IMR-90 (cell line): ENCODE data around the gene ACSM3. TPM values are rescaled to one million over a fixed set of nuclear protein-coding genes. Genes with fewer than 3 reads are reported as not detected.

Source experiments
- ATAC-seq: fragments of 200-7000 bp; cut with Tn5 transposase; 2 replicates; pipeline ENCODE4 v1.9.1; 2020; ENCODE audit warnings: low read depth, mild to moderate bottlenecking, moderate library complexity
- BruUV-seq: library from RNA; stranded (reverse); fragments of 400-500 nt; replicated peaks from 2 replicates; lab custom pipeline; 2021; lab: Mats Ljungman, UMichigan
- CTCF ChIA-PET: fragments of 300-600 bp; formaldehyde crosslinking; extraction: SDS; loops from one replicate; lab custom pipeline; 2021; ENCODE audit warnings: antibody characterized with exemption; lab: Yijun Ruan, JAX
- POLR2A ChIA-PET: fragments of 300-600 bp; sonication (Branson Sonifier 250); formaldehyde crosslinking; loops from one replicate; lab custom pipeline; 2022; ENCODE audit warnings: antibody characterized with exemption; ENCODE audit not compliant: unreplicated experiment; lab: Charles Lee
- DNase-seq: peaks from one replicate; pipeline ENCODE4 v3.0.0; 2013
- H2AFZ ChIP-seq: replicated peaks from 2 replicates; pipeline ENCODE3; 2013; ENCODE audit warnings: low read length, mild to moderate bottlenecking; ENCODE audit not compliant: poor library complexity
- H2AK5ac ChIP-seq: 2 replicates; pipeline ENCODE4 v1.6.1; 2013; ENCODE audit warnings: low read depth, low read length, inconsistent platforms
- H2AK9ac ChIP-seq: replicated peaks from 2 replicates; pipeline ENCODE3; 2013; ENCODE audit warnings: mild to moderate bottlenecking, low read depth, low read length, moderate library complexity; ENCODE audit not compliant: poor library complexity
- H2BK120ac ChIP-seq: 2 replicates; pipeline ENCODE4 v1.6.1; 2013; ENCODE audit warnings: low read depth, low read length, inconsistent platforms
- H2BK15ac ChIP-seq: 3 replicates; pipeline ENCODE4 v1.6.1; 2013; ENCODE audit warnings: low read depth, low read length, inconsistent platforms
- H2BK20ac ChIP-seq: 2 replicates; pipeline ENCODE4 v1.6.1; 2013; ENCODE audit warnings: low read depth, mild to moderate bottlenecking, inconsistent platforms, low read length, moderate library complexity
- H2BK5ac ChIP-seq: 2 replicates; pipeline ENCODE4 v1.6.1; 2013; ENCODE audit warnings: mild to moderate bottlenecking, low read depth, low read length, inconsistent platforms; ENCODE audit not compliant: poor library complexity, severe bottlenecking
- H3K14ac ChIP-seq: replicated peaks from 2 replicates; pipeline ENCODE4 v1.6.1; 2013; ENCODE audit warnings: low read depth, low read length, inconsistent platforms
- H3K18ac ChIP-seq: 2 replicates; pipeline ENCODE4 v1.6.1; 2013; ENCODE audit warnings: low read depth, low read length, control low read depth
- H3K23ac ChIP-seq: 2 replicates; pipeline ENCODE4 v1.6.1; 2013; ENCODE audit warnings: low read depth, low read length, inconsistent platforms
- H3K27ac ChIP-seq: 2 replicates; pipeline ENCODE4 v1.5.1; 2013; ENCODE audit warnings: mild to moderate bottlenecking, control low read depth, low read length; ENCODE audit not compliant: insufficient read depth
- H3K27me3 ChIP-seq: 2 replicates; pipeline ENCODE4 v1.6.1; 2013; ENCODE audit warnings: low read length; ENCODE audit not compliant: control insufficient read depth, insufficient read depth
- H3K36me3 ChIP-seq: 2 replicates; pipeline ENCODE4 v1.6.1; 2013; ENCODE audit warnings: low read length, mixed read lengths; ENCODE audit not compliant: control insufficient read depth, insufficient read depth
- H3K4ac ChIP-seq: 2 replicates; pipeline ENCODE4 v1.6.1; 2013; ENCODE audit warnings: low read depth, low read length, inconsistent platforms
- H3K4me1 ChIP-seq: 2 replicates; pipeline ENCODE4 v1.6.1; 2013; ENCODE audit warnings: low read length, mixed read lengths; ENCODE audit not compliant: control insufficient read depth, insufficient read depth
- H3K4me2 ChIP-seq: 2 replicates; pipeline ENCODE4 v1.6.1; 2013; ENCODE audit warnings: low read depth, mild to moderate bottlenecking, control low read depth, low read length, moderate library complexity
- H3K4me3 ChIP-seq: 2 replicates; pipeline ENCODE4 v1.5.1; 2013; ENCODE audit warnings: low read depth, mild to moderate bottlenecking, control low read depth, low read length, moderate library complexity; ENCODE audit not compliant: insufficient read depth
- H3K56ac ChIP-seq: 2 replicates; pipeline ENCODE4 v1.6.1; 2013; ENCODE audit warnings: low read length, inconsistent platforms; ENCODE audit not compliant: insufficient read depth; ENCODE audit errors: extremely low read depth
- H3K79me1 ChIP-seq, 2 experiments: 2 replicates each; pipeline ENCODE4 v1.6.1; 2013; ENCODE audit warnings: low read length in 2 of 2, inconsistent platforms in 1 of 2, low read depth in 1 of 2
- H3K9ac ChIP-seq: 2 replicates; pipeline ENCODE4 v1.6.1; 2013; ENCODE audit warnings: low read depth, low read length, control low read depth
- H3K9me1 ChIP-seq: 2 replicates; pipeline ENCODE4 v1.6.1; 2013; ENCODE audit warnings: low read length, inconsistent platforms; ENCODE audit not compliant: insufficient read depth
- H3K9me3 ChIP-seq: 2 replicates; pipeline ENCODE4 v1.6.1; 2013; ENCODE audit warnings: low read length; ENCODE audit not compliant: control insufficient read depth, insufficient read depth
- H4K20me1 ChIP-seq: 2 replicates; pipeline ENCODE4 v1.6.1; 2013; ENCODE audit warnings: low read length, inconsistent platforms; ENCODE audit not compliant: insufficient read depth
- H4K5ac ChIP-seq: 2 replicates; pipeline ENCODE4 v1.6.1; 2013; ENCODE audit warnings: mild to moderate bottlenecking, low read depth, low read length, control low read depth
- H4K8ac ChIP-seq, 2 experiments: 2 replicates each; pipeline ENCODE4 v1.6.1; 2013; ENCODE audit warnings: low read depth in 2 of 2, low read length in 2 of 2, control low read depth in 1 of 2, inconsistent platforms in 1 of 2
- H4K91ac ChIP-seq: 2 replicates; pipeline ENCODE4 v1.6.1; 2013; ENCODE audit warnings: low read depth, low read length, inconsistent platforms; ENCODE audit not compliant: insufficient read depth
- BHLHE40 ChIP-seq: fragments of 150-350 bp; IDR thresholded peaks from 2 replicates; pipeline ENCODE4 v1.6.1; 2016; ENCODE audit warnings: mild to moderate bottlenecking, low read depth, low read length
- CEBPB ChIP-seq: IDR thresholded peaks from 2 replicates; pipeline ENCODE4 v1.6.1; 2012; ENCODE audit warnings: low read depth, low read length, improper control_type of control experiment
- CHD1 ChIP-seq: IDR thresholded peaks from 2 replicates; pipeline ENCODE4 v1.6.1; 2012; ENCODE audit warnings: low read depth, low read length, improper control_type of control experiment
- FOS ChIP-seq: fragments of 150-350 bp; IDR thresholded peaks from 2 replicates; pipeline ENCODE4 v1.6.1; 2016; ENCODE audit warnings: low read depth, low read length
- MAFK ChIP-seq: IDR thresholded peaks from 2 replicates; pipeline ENCODE4 v1.6.1; 2012; ENCODE audit warnings: low read depth, low read length, improper control_type of control experiment
- MAZ ChIP-seq: IDR thresholded peaks from 2 replicates; pipeline ENCODE4 v1.6.1; 2012; ENCODE audit warnings: low read depth, mild to moderate bottlenecking, low read length, improper control_type of control experiment, moderate library complexity, borderline replicate concordance
- MXI1 ChIP-seq: IDR thresholded peaks from 2 replicates; pipeline ENCODE4 v1.6.1; 2012; ENCODE audit warnings: low read depth, mild to moderate bottlenecking, low read length, moderate library complexity, borderline replicate concordance
- NFE2L2 ChIP-seq: fragments of 150-350 bp; IDR thresholded peaks from 2 replicates; pipeline ENCODE4 v1.6.1; 2016; ENCODE audit warnings: low read depth, mild to moderate bottlenecking, low read length
- POLR2A ChIP-seq: IDR thresholded peaks from 2 replicates; pipeline ENCODE4 v1.6.1; 2012; ENCODE audit warnings: mild to moderate bottlenecking, low read depth, low read length
- RAD21 ChIP-seq: IDR thresholded peaks from 2 replicates; pipeline ENCODE4 v1.6.1; 2012; ENCODE audit warnings: low read length, improper control_type of control experiment
- RCOR1 ChIP-seq: IDR thresholded peaks from 2 replicates; pipeline ENCODE4 v1.6.1; 2012; ENCODE audit warnings: mild to moderate bottlenecking, low read length, improper control_type of control experiment; ENCODE audit not compliant: insufficient replicate concordance
- RFX5 ChIP-seq: IDR thresholded peaks from 2 replicates; pipeline ENCODE4 v1.8.0; 2012; ENCODE audit warnings: low read depth, mild to moderate bottlenecking, low read length, moderate library complexity
- SMC3 ChIP-seq: fragments of 150-350 bp; IDR thresholded peaks from 2 replicates; pipeline ENCODE4 v1.6.1; 2016; ENCODE audit warnings: low read depth, mild to moderate bottlenecking, antibody characterized with exemption, low read length, moderate library complexity
- WGBS, 2 experiments: methylation state at CpG; one replicate each; pipeline versions ENCODE4 v1.1.5 to v1.1.7; 2013; ENCODE audit warnings: missing lambda C conversion rate in 2 of 2; ENCODE audit not compliant: insufficient read length in 1 of 2; ENCODE audit errors: extremely low coverage in 2 of 2; 5-methylcytosine and 5-hydroxymethylcytosine counted together
- dilution Hi-C: fragments of 300-500 bp; cut with HindIII; formaldehyde crosslinking; loops from one replicate; pipeline ENCODE4 v1.14.3; 2018; ENCODE audit warnings: low sequenced_read_pairs; ENCODE audit not compliant: unreplicated experiment
- in situ Hi-C: fragments of 300-500 bp; cut with MboI; formaldehyde crosslinking; loops from 3 replicates; pipeline ENCODE4 v1.14.3; 2019; ENCODE audit warnings: low sequenced_read_pairs, inconsistent platforms, mixed read lengths
- intact Hi-C: fragments of 100-400 bp; cut with micrococcal nuclease; formaldehyde crosslinking; loops from 2 replicates; pipeline ENCODE4 v1.10.0; 2022
- polyA plus RNA-seq, 3 experiments: library from polyadenylated mRNA; depleted of rRNA; stranded (reverse); fragments of >200 nt; gene quantifications; 2 replicates each; pipeline ENCODE4 v1.2.3, GENCODE V29; 2012; ENCODE audit warnings: low replicate concordance in 1 of 3
- total RNA-seq: library from RNA; depleted of rRNA; stranded (reverse); fragments of >200 nt; gene quantifications from 2 replicates; pipeline ENCODE4 v1.2.3, GENCODE V29; 2012
- TF ChIP-seq, protein P1 (sequence below): fragments of 150-350 bp; IDR thresholded peaks from 2 replicates; pipeline ENCODE4 v1.6.1; 2016; ENCODE audit warnings: low read depth, mild to moderate bottlenecking, low read length, moderate library complexity, borderline replicate concordance
- TF ChIP-seq, protein P2 (sequence below): conservative IDR thresholded peaks from 2 replicates; pipeline ENCODE4 v1.5.1; 2012; ENCODE audit warnings: mild to moderate bottlenecking, low read depth, low read length, improper control_type of control experiment
- TF ChIP-seq, protein P3 (sequence below): fragments of 150-350 bp; IDR thresholded peaks from 2 replicates; pipeline ENCODE4 v1.6.1; 2017; ENCODE audit warnings: mild to moderate bottlenecking, antibody characterized with exemption, low read length, low read depth

The ACSM3 gene
- total and polyA plus RNA-seq, 2 of the 4 experiments (the other 2 are of a cell fraction), result 0.50 to 0.54 TPM

DNA sequence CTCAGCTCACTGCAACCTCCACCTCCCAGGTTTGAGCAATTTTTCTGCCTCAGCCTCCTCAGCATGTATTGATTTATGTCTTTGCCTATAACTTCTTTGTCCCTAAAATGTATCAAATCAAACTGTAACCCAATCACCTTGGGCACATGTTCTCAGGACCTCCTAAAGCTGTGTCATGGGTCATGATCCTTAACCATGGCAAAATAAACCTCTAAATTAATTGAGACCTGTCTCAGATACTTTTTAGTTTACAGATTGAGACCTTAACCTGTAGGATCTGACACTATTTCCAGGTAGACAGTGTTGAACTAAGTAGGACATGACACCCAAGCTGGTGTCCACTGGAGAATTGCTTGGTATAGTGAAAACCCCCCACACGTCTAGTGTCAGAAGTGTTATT, 2.6 kb upstream of the ACSM3 start:
- intact Hi-C loops (no loop called here), in situ Hi-C loops (no loop called here), dilution Hi-C loops (no loop called here)
- POLR2A ChIA-PET, result no interaction called here
- no peak overlapping the region for H3K4me2 ChIP-seq
- no peak overlapping the region for H2BK120ac ChIP-seq
- H2BK5ac ChIP-seq, result no peak overlapping the region
- CTCF ChIA-PET, result no interaction called here
- H3K4ac ChIP-seq, result no peak overlapping the region
- no peaks in the 10 kb centered on the region for H3K79me1 ChIP-seq
- no peak overlapping the region for H4K5ac ChIP-seq
- no TSS peak for BruUV-seq
- no peak overlapping the region for H4K8ac ChIP-seq
- ATAC-seq, result no peak
- H3K9me1 ChIP-seq, result no peaks in the 10 kb centered on the region
- no peak overlapping the region for H2AFZ ChIP-seq
- H3K4me1 ChIP-seq, result no peaks in the 10 kb centered on the region
- no CpG with 5 or more reads among the region's 1 CpG for WGBS, 2 experiments
- no peaks in the 10 kb centered on the region for H3K36me3 ChIP-seq
- no peak overlapping the region for H3K27ac ChIP-seq
- no peak overlapping the region for H3K4me3 ChIP-seq
- no peaks in the 10 kb centered on the region for H4K20me1 ChIP-seq
- H2AK9ac ChIP-seq, result no peak overlapping the region
- no peak overlapping the region for H2AK5ac ChIP-seq
- H2BK15ac ChIP-seq, result no peak overlapping the region
- no peak overlapping the region for H3K56ac ChIP-seq
- no peaks in the 10 kb centered on the region for H3K9me3 ChIP-seq
- no peak for DNase-seq
- no peak overlapping the region for H2BK20ac ChIP-seq
- H4K91ac ChIP-seq, result no peak overlapping the region
- no peaks in the 10 kb centered on the region for H3K27me3 ChIP-seq
- H3K23ac ChIP-seq, result no peak overlapping the region
- no peak overlapping the region for H3K18ac ChIP-seq
- TF ChIP-seq CHD1 (no peak), RFX5 (no peak), CEBPB (no peak), BHLHE40 (no peak), MXI1 (no peak), FOS (no peak), NFE2L2 (no peak), POLR2A (no peak), RAD21 (no peak), MAZ (no peak), RCOR1 (no peak), MAFK (no peak), SMC3 (no peak)
- TF ChIP-seq, protein P1, sequence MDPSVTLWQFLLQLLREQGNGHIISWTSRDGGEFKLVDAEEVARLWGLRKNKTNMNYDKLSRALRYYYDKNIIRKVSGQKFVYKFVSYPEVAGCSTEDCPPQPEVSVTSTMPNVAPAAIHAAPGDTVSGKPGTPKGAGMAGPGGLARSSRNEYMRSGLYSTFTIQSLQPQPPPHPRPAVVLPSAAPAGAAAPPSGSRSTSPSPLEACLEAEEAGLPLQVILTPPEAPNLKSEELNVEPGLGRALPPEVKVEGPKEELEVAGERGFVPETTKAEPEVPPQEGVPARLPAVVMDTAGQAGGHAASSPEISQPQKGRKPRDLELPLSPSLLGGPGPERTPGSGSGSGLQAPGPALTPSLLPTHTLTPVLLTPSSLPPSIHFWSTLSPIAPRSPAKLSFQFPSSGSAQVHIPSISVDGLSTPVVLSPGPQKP, result no peak
- TF ChIP-seq, protein P2, sequence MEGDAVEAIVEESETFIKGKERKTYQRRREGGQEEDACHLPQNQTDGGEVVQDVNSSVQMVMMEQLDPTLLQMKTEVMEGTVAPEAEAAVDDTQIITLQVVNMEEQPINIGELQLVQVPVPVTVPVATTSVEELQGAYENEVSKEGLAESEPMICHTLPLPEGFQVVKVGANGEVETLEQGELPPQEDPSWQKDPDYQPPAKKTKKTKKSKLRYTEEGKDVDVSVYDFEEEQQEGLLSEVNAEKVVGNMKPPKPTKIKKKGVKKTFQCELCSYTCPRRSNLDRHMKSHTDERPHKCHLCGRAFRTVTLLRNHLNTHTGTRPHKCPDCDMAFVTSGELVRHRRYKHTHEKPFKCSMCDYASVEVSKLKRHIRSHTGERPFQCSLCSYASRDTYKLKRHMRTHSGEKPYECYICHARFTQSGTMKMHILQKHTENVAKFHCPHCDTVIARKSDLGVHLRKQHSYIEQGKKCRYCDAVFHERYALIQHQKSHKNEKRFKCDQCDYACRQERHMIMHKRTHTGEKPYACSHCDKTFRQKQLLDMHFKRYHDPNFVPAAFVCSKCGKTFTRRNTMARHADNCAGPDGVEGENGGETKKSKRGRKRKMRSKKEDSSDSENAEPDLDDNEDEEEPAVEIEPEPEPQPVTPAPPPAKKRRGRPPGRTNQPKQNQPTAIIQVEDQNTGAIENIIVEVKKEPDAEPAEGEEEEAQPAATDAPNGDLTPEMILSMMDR, result no peak
- TF ChIP-seq, protein P3, sequence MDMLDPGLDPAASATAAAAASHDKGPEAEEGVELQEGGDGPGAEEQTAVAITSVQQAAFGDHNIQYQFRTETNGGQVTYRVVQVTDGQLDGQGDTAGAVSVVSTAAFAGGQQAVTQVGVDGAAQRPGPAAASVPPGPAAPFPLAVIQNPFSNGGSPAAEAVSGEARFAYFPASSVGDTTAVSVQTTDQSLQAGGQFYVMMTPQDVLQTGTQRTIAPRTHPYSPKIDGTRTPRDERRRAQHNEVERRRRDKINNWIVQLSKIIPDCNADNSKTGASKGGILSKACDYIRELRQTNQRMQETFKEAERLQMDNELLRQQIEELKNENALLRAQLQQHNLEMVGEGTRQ, result no peak
- H3K9ac ChIP-seq, result no peak overlapping the region
- no peak overlapping the region for H3K14ac ChIP-seq
